ENCODE results near the gene OR8B8. TPM values are rescaled to one million over a fixed set of nuclear protein-coding genes. Genes with fewer than 3 reads are reported as not detected.

The OR8B8 gene
- total RNA-seq, 2 experiments from 2014 or later, result not detected

DNA sequence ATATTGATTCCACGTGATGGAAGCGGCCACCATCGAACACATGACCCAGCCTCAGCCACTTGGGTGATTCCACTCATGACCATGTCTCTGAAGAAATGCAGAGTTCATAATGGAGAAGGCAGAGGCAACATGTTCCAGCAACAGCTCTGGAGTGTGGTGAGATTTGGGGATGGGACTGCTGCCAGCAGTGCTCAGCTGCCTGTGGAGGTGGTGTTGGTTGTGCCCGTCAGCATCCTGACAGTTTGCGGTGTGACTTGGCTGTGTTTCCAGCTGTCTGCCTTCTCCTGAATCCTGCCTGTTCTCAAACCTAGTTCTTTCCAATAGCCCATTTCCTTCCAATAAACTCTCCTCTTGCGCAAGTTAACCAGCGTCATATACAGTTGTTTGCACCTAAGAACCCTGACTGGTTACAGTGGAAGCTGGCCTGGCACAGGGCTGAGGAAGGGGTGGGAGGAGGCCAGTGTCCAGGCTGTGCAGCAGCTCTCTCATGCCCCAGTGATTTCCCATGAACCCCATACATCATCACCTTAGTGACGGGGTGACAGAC, 22.0 kb upstream of the OR8B8 start:
- POLR2A ChIA-PET, result no interaction called here
- no peak for TF ChIP-seq EZH2phosphoT487 (IDR thresholded peaks at IDR 0.05; ENCODE audit: borderline replicate concordance, low read depth, low read length)
- TF ChIP-seq, protein P1, sequence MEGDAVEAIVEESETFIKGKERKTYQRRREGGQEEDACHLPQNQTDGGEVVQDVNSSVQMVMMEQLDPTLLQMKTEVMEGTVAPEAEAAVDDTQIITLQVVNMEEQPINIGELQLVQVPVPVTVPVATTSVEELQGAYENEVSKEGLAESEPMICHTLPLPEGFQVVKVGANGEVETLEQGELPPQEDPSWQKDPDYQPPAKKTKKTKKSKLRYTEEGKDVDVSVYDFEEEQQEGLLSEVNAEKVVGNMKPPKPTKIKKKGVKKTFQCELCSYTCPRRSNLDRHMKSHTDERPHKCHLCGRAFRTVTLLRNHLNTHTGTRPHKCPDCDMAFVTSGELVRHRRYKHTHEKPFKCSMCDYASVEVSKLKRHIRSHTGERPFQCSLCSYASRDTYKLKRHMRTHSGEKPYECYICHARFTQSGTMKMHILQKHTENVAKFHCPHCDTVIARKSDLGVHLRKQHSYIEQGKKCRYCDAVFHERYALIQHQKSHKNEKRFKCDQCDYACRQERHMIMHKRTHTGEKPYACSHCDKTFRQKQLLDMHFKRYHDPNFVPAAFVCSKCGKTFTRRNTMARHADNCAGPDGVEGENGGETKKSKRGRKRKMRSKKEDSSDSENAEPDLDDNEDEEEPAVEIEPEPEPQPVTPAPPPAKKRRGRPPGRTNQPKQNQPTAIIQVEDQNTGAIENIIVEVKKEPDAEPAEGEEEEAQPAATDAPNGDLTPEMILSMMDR (conservative IDR thresholded peaks at IDR 0.05; ENCODE audit: low read length), result no peak
- H3K9me2 ChIP-seq (ENCODE audit: insufficient read depth, low read length), result no peaks in the 10 kb centered on the region
- H3K27ac ChIP-seq (ENCODE audit: low read depth, low read length, poor library complexity, severe bottlenecking), result no peak overlapping the region
- CTCF ChIA-PET (ENCODE audit: unreplicated experiment), result no interaction called here
- H3K79me2 ChIP-seq (ENCODE audit: insufficient read depth, low read depth, low read length), result no peaks in the 10 kb centered on the region
- H3K4me3 ChIP-seq (ENCODE audit: low read depth, low read length, poor library complexity, severe bottlenecking), result no peak overlapping the region
- no peak overlapping the region for H3K4me2 ChIP-seq (ENCODE audit: low read length)
- no peak overlapping the region for H2AFZ ChIP-seq (ENCODE audit: low read length)
- no peak for DNase-seq (ENCODE audit: low spot score)
- no peaks in the 10 kb centered on the region for H4K20me1 ChIP-seq (ENCODE audit: insufficient read depth, low read length)
- intact Hi-C loops (cut with micrococcal nuclease; ENCODE audit: unreplicated experiment), result no loop called here
- no peaks in the 10 kb centered on the region for H3K9me3 ChIP-seq (ENCODE audit: low read length)
- no peaks in the 10 kb centered on the region for H3K36me3 ChIP-seq (ENCODE audit: insufficient read depth, low read length)
- no TSS peak for BruUV-seq (replicated peaks)
- H3K4me1 ChIP-seq (ENCODE audit: insufficient read depth, low read length, poor library complexity, severe bottlenecking), result no peaks in the 10 kb centered on the region

GRCh38 chr11:124465368-124465767, 19.9 kb upstream of the OR8B8 start:
- ChIA-PET CTCF (ENCODE audit: unreplicated experiment) (no interaction called here), POLR2A (no interaction called here)
- no peak overlapping the region for H3K4me2 ChIP-seq (ENCODE audit: low read length)
- H3K9me3 ChIP-seq (ENCODE audit: low read length), result no peaks in the 10 kb centered on the region
- intact Hi-C loops (cut with micrococcal nuclease; ENCODE audit: unreplicated experiment), result no loop called here
- H3K36me3 ChIP-seq (ENCODE audit: insufficient read depth, low read length), result no peaks in the 10 kb centered on the region
- H3K4me1 ChIP-seq (ENCODE audit: insufficient read depth, low read length, poor library complexity, severe bottlenecking), result no peaks in the 10 kb centered on the region
- no peak overlapping the region for H3K27ac ChIP-seq (ENCODE audit: low read depth, low read length, poor library complexity, severe bottlenecking)
- no peak for TF ChIP-seq EZH2phosphoT487 (IDR thresholded peaks at IDR 0.05; ENCODE audit: borderline replicate concordance, low read depth, low read length)
- TF ChIP-seq, protein P1 (conservative IDR thresholded peaks at IDR 0.05; ENCODE audit: low read length), result no peak
- BruUV-seq (replicated peaks), result no TSS peak
- H3K9me2 ChIP-seq (ENCODE audit: insufficient read depth, low read length), result no peaks in the 10 kb centered on the region
- no peak overlapping the region for H3K4me3 ChIP-seq (ENCODE audit: low read depth, low read length, poor library complexity, severe bottlenecking)
- no peak overlapping the region for H2AFZ ChIP-seq (ENCODE audit: low read length)
- H3K79me2 ChIP-seq (ENCODE audit: insufficient read depth, low read depth, low read length), result no peaks in the 10 kb centered on the region
- no peak for DNase-seq (ENCODE audit: low spot score)
- H4K20me1 ChIP-seq (ENCODE audit: insufficient read depth, low read length), result no peaks in the 10 kb centered on the region

GRCh38 chr11:124463990-124464389, 18.5 kb upstream of the OR8B8 start:
- CTCF ChIA-PET (ENCODE audit: unreplicated experiment), result no interaction called here

More at GRCh38 chr11:124463990-124464389, 18.5 kb upstream of the OR8B8 start:
- no peaks in the 10 kb centered on the region for H4K20me1 ChIP-seq (ENCODE audit: insufficient read depth, low read length)
- H3K9me2 ChIP-seq (ENCODE audit: insufficient read depth, low read length), result no peaks in the 10 kb centered on the region
- TF ChIP-seq, protein P1 (conservative IDR thresholded peaks at IDR 0.05; ENCODE audit: low read length), result no peak
- TF ChIP-seq EZH2phosphoT487 (IDR thresholded peaks at IDR 0.05; ENCODE audit: borderline replicate concordance, low read depth, low read length), result no peak
- no peaks in the 10 kb centered on the region for H3K36me3 ChIP-seq (ENCODE audit: insufficient read depth, low read length)
- H3K4me1 ChIP-seq (ENCODE audit: insufficient read depth, low read length, poor library complexity, severe bottlenecking), result no peaks in the 10 kb centered on the region
- POLR2A ChIA-PET, result no interaction called here
- intact Hi-C loops (cut with micrococcal nuclease; ENCODE audit: unreplicated experiment), result no loop called here
- H3K4me3 ChIP-seq (ENCODE audit: low read depth, low read length, poor library complexity, severe bottlenecking), result no peak overlapping the region
- BruUV-seq (replicated peaks), result no TSS peak
- H2AFZ ChIP-seq (ENCODE audit: low read length), result no peak overlapping the region
- no peak overlapping the region for H3K27ac ChIP-seq (ENCODE audit: low read depth, low read length, poor library complexity, severe bottlenecking)
- H3K4me2 ChIP-seq (ENCODE audit: low read length), result no peak overlapping the region
- H3K79me2 ChIP-seq (ENCODE audit: insufficient read depth, low read depth, low read length), result no peaks in the 10 kb centered on the region
- no peaks in the 10 kb centered on the region for H3K9me3 ChIP-seq (ENCODE audit: low read length)
- no peak for DNase-seq (ENCODE audit: low spot score)

Measured in OCI-LY7 (cell line).